NCI-H1417 treated with DMSO at 0.1 percent for 48 hours (cell line): Measurements from ENCODE around the gene CDH13.

Experiments used
- DNase-seq: peaks from one replicate; lab custom pipeline; 2025; lab: John Stamatoyannopoulos, UW

Gene CDH13

GRCh38 chr16:83722456-83723183 is 1095.9 kb downstream of the CDH13 start:
- no peak for DNase-seq

- no peak for DNase-seq
Measured at GRCh38 chr16:83723244-83723643, 1096.5 kb downstream of the CDH13 start.

- DNase-seq: no peak
Measured at GRCh38 chr16:83723901-83724300, 1097.1 kb downstream of the CDH13 start.

- DNase-seq: no peak
Measured at GRCh38 chr16:83724585-83724984, 1097.8 kb downstream of the CDH13 start.

GRCh38 chr16:83725313-83725712 is 1098.5 kb downstream of the CDH13 start:
- DNase-seq: no peak

GRCh38 chr16:83727018-83727417 is 1100.2 kb downstream of the CDH13 start:
- no peak for DNase-seq

- DNase-seq: no peak
Measured at GRCh38 chr16:83727751-83728352, 1101.1 kb downstream of the CDH13 start.

- DNase-seq: no peak
Measured at GRCh38 chr16:83728492-83728891, 1101.7 kb downstream of the CDH13 start.

GRCh38 chr16:83730812-83731211 is 1104.0 kb downstream of the CDH13 start:
- no peak for DNase-seq

- DNase-seq: no peak
Measured at GRCh38 chr16:83732536-83732935, 1105.8 kb downstream of the CDH13 start.

- peak; percentile 28 for DNase-seq
Measured at GRCh38 chr16:83733301-83733700, 1106.5 kb downstream of the CDH13 start.

GRCh38 chr16:83734136-83734535 is 1107.4 kb downstream of the CDH13 start:
- no peak for DNase-seq

- peak; percentile 9 for DNase-seq
Measured at GRCh38 chr16:83737729-83738354, 1111.1 kb downstream of the CDH13 start.

- no peak for DNase-seq
Measured at GRCh38 chr16:83738923-83739503, 1112.2 kb downstream of the CDH13 start.

GRCh38 chr16:83742124-83742899 is 1115.5 kb downstream of the CDH13 start:
- no peak for DNase-seq

- DNase-seq: no peak
Measured at GRCh38 chr16:83743241-83743640, 1116.5 kb downstream of the CDH13 start.

- DNase-seq: no peak
Measured at GRCh38 chr16:83743720-83744119, 1117.0 kb downstream of the CDH13 start.

GRCh38 chr16:83744441-83744981 is 1117.7 kb downstream of the CDH13 start:
- no peak for DNase-seq

- DNase-seq: no peak
Measured at GRCh38 chr16:83746611-83747010, 1119.8 kb downstream of the CDH13 start.

GRCh38 chr16:83747936-83748335 is 1121.2 kb downstream of the CDH13 start:
- DNase-seq: no peak

GRCh38 chr16:83755391-83755790 is 1128.6 kb downstream of the CDH13 start:
- no peak for DNase-seq
